HepG2 (cell line): ENCODE results near the gene PRR22. TPM values are rescaled to one million over a fixed set of nuclear protein-coding genes. Genes with fewer than 3 reads are reported as not detected.

ENCODE experiments used
- AKAP8 ChIP-seq: sonication (generic); formaldehyde crosslinking; IDR thresholded peaks from 2 replicates; pipeline ENCODE4 v1.5.1; 2020; ENCODE audit warnings: mild to moderate bottlenecking, missing genetic modification reagents
- ARID2 ChIP-seq: sonication (generic); formaldehyde crosslinking; IDR thresholded peaks from 2 replicates; pipeline ENCODE4 v1.8.1; 2022; ENCODE audit warnings: mild to moderate bottlenecking, missing genetic modification reagents, borderline replicate concordance
- CHD2 ChIP-seq: IDR thresholded peaks from 2 replicates; pipeline ENCODE4 v1.6.1; 2011; ENCODE audit warnings: low read depth, low read length, improper control_type of control experiment
- HOXD1 ChIP-seq: sonication (generic); formaldehyde crosslinking; IDR thresholded peaks from 2 replicates; pipeline ENCODE4 v1.5.0; 2020; ENCODE audit warnings: missing genetic modification reagents
- KDM2A ChIP-seq: sonication (generic); formaldehyde crosslinking; IDR thresholded peaks from 2 replicates; pipeline ENCODE4 v1.4.0; 2020; ENCODE audit warnings: low read depth, missing genetic modification reagents, borderline replicate concordance
- MAF1 ChIP-seq: sonication (generic); formaldehyde crosslinking; IDR thresholded peaks from 2 replicates; pipeline ENCODE4 v1.5.0; 2020; ENCODE audit warnings: missing genetic modification reagents, borderline replicate concordance
- MIER2 ChIP-seq: IDR thresholded peaks from 2 replicates; pipeline ENCODE4 v1.6.1; 2016; ENCODE audit warnings: missing biosample characterization, missing genetic modification reagents
- NPAS2 ChIP-seq: sonication (generic); formaldehyde crosslinking; IDR thresholded peaks from 2 replicates; pipeline ENCODE4 v1.8.0; 2022; ENCODE audit warnings: mild to moderate bottlenecking, missing genetic modification reagents, borderline replicate concordance
- RBM22 ChIP-seq: fragments of 200-400 bp; formaldehyde crosslinking; optimal IDR thresholded peaks from 2 replicates; pipeline ENCODE3; 2017; ENCODE audit warnings: mild to moderate bottlenecking, low read length, moderate library complexity
- TAF1 ChIP-seq: sonication (generic); formaldehyde crosslinking; IDR thresholded peaks from 2 replicates; pipeline ENCODE4 v1.4.0; 2020; ENCODE audit warnings: missing genetic modification reagents
- TBX2 ChIP-seq: sonication (generic); formaldehyde crosslinking; IDR thresholded peaks from 2 replicates; pipeline ENCODE4 v1.5.0; 2020; ENCODE audit warnings: missing genetic modification reagents, mild to moderate bottlenecking, borderline replicate concordance
- TEAD3 ChIP-seq: optimal IDR thresholded peaks from 2 replicates; pipeline ENCODE3; 2016; ENCODE audit warnings: borderline replicate concordance
- ZBTB1 ChIP-seq: sonication (generic); formaldehyde crosslinking; IDR thresholded peaks from 2 replicates; pipeline ENCODE4 v1.4.0; 2020; ENCODE audit warnings: missing genetic modification reagents, borderline replicate concordance
- ZBTB8A ChIP-seq: sonication (generic); formaldehyde crosslinking; IDR thresholded peaks from 2 replicates; pipeline ENCODE4 v1.4.0; 2020; ENCODE audit warnings: mild to moderate bottlenecking, low read depth, missing genetic modification reagents, borderline replicate concordance
- ZNF224 ChIP-seq: sonication (generic); formaldehyde crosslinking; IDR thresholded peaks from 2 replicates; pipeline ENCODE4 v1.5.0; 2020; ENCODE audit warnings: mild to moderate bottlenecking, missing genetic modification reagents
- ZNF451 ChIP-seq: sonication (generic); formaldehyde crosslinking; IDR thresholded peaks from 2 replicates; pipeline ENCODE4 v1.5.0; 2020; ENCODE audit warnings: mild to moderate bottlenecking, missing genetic modification reagents
- ZNF484 ChIP-seq: sonication (generic); formaldehyde crosslinking; IDR thresholded peaks from 2 replicates; pipeline ENCODE4 v1.5.1; 2020; ENCODE audit warnings: mild to moderate bottlenecking, low read depth, missing genetic modification reagents, borderline replicate concordance
- ZNF546 ChIP-seq: sonication (generic); formaldehyde crosslinking; conservative IDR thresholded peaks from 2 replicates; pipeline ENCODE4 v1.8.1; 2023; ENCODE audit warnings: mild to moderate bottlenecking, missing genetic modification reagents
- ZNF577 ChIP-seq: sonication (generic); formaldehyde crosslinking; IDR thresholded peaks from 2 replicates; pipeline ENCODE4 v1.4.0; 2020; ENCODE audit warnings: mild to moderate bottlenecking, low read depth, missing genetic modification reagents, borderline replicate concordance
- ZNF839 ChIP-seq: sonication (generic); formaldehyde crosslinking; IDR thresholded peaks from 2 replicates; pipeline ENCODE4 v1.4.0; 2020; ENCODE audit warnings: missing genetic modification reagents, mild to moderate bottlenecking, borderline replicate concordance
- polyA plus RNA-seq, 8 experiments: library from polyadenylated mRNA; depleted of rRNA in 3 of 8; stranded (reverse) in 7 of 8; unstranded in 1 of 8; fragments of >200 nt; fragmentation: Illumina TruSeq in 4 of 8; extraction: Trizol in 4 of 8; gene quantifications; 2 replicates each; pipeline versions ENCODE4 v1.2.1 to v1.2.3, GENCODE V29; 2011 to 2016; ENCODE audit warnings: low read depth in 4 of 8, missing spikeins in 1 of 8, mixed read lengths in 1 of 8; ENCODE audit not compliant: insufficient read depth in 1 of 8
- total RNA-seq, 5 experiments: library from RNA; depleted of rRNA; stranded (reverse); fragments of >200 nt; fragmentation: Illumina TruSeq; extraction: Trizol; gene quantifications; 2 replicates each; pipeline ENCODE4 v1.2.3, GENCODE V29; 2016; ENCODE audit warnings: low read depth in 1 of 5
- TF ChIP-seq, protein P1 (sequence below): IDR thresholded peaks from 2 replicates; pipeline ENCODE4 v1.6.1; 2016; ENCODE audit warnings: low read depth, borderline replicate concordance
- TF ChIP-seq, protein P2 (sequence below): IDR thresholded peaks from 2 replicates; pipeline ENCODE4 v1.6.1; 2016; ENCODE audit warnings: low read depth, missing genetic modification reagents, missing compliant biosample characterization
- TF ChIP-seq, protein P3 (sequence below): sonication (generic); formaldehyde crosslinking; IDR thresholded peaks from 2 replicates; pipeline ENCODE4 v1.8.0; 2022; ENCODE audit warnings: low read depth, missing genetic modification reagents

PRR22 gene
- total and polyA plus RNA-seq, 2 of the 13 experiments (the other 11 are each of a cell fraction or from before 2014, with no cell fraction given), result 0.84 to 2.3 TPM

DNA sequence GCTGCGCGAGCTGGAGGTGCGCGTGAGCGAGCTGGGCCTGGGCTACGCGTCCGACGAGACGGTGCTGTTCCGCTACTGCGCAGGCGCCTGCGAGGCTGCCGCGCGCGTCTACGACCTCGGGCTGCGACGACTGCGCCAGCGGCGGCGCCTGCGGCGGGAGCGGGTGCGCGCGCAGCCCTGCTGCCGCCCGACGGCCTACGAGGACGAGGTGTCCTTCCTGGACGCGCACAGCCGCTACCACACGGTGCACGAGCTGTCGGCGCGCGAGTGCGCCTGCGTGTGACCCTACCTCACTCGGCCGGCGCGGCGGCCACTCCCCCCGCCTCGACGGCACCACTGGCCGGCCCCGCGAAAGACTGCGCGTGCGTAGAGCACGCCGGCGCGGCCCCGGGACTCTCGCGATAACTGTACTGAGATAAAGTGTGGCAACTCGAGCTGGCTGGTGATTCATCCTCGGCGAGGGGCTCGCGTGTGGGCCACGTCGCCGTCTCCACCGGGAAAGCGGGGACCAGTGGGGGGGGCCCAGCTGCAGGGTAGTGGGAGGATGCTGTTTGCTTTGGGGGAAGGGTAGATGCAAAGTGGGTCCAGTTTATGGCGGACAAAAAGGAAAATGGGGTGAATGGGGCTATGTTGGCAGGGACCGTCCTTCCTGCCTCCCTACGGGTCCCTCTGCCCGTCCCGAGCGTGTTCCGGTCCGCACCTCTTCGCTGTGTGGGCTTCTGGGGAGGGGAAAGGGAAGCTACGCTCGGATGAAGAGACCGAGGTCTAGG is 43.5 kb upstream of the PRR22 start (continued):
- TF ChIP-seq AKAP8 (CRISPR knock-in tag), result peak; percentile 100
- TF ChIP-seq ZNF839 (CRISPR knock-in tag), result 0 out of 2 replicates have a peak, but pooled peaks have one; percentile 66
- TF ChIP-seq ZNF484, result no peak
- peak; percentile 100 for TF ChIP-seq KDM2A (CRISPR knock-in tag)
- TF ChIP-seq NPAS2, result no peak
- peak; percentile 100 for TF ChIP-seq CHD2
- TF ChIP-seq MIER2, result peak; percentile 18; the same call in 1 of the 2 replicates
- TF ChIP-seq, protein P1, sequence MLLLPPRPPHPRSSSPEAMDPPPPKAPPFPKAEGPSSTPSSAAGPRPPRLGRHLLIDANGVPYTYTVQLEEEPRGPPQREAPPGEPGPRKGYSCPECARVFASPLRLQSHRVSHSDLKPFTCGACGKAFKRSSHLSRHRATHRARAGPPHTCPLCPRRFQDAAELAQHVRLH (CRISPR knock-in tag), result peak; percentile 91
- no peak; the same call in 1 of the 2 replicates for TF ChIP-seq ZNF546 (CRISPR knock-in tag)
- peak; percentile 91 for TF ChIP-seq ZNF451 (CRISPR knock-in tag)
- peak; percentile 70 for TF ChIP-seq TEAD3 (CRISPR knock-in tag)
- TF ChIP-seq MAF1 (CRISPR knock-in tag), result no peak
- TF ChIP-seq ZBTB1 (CRISPR knock-in tag), result 0 out of 2 replicates have a peak, but pooled peaks have one; percentile 41
- peak; percentile 94 for TF ChIP-seq ZNF224
- TF ChIP-seq HOXD1 (CRISPR knock-in tag), result 0 out of 2 replicates have a peak, but pooled peaks have one; percentile 18
- peak; percentile 82; the same call in 1 of the 2 replicates for TF ChIP-seq TAF1 (CRISPR knock-in tag)
- TF ChIP-seq, protein P2, sequence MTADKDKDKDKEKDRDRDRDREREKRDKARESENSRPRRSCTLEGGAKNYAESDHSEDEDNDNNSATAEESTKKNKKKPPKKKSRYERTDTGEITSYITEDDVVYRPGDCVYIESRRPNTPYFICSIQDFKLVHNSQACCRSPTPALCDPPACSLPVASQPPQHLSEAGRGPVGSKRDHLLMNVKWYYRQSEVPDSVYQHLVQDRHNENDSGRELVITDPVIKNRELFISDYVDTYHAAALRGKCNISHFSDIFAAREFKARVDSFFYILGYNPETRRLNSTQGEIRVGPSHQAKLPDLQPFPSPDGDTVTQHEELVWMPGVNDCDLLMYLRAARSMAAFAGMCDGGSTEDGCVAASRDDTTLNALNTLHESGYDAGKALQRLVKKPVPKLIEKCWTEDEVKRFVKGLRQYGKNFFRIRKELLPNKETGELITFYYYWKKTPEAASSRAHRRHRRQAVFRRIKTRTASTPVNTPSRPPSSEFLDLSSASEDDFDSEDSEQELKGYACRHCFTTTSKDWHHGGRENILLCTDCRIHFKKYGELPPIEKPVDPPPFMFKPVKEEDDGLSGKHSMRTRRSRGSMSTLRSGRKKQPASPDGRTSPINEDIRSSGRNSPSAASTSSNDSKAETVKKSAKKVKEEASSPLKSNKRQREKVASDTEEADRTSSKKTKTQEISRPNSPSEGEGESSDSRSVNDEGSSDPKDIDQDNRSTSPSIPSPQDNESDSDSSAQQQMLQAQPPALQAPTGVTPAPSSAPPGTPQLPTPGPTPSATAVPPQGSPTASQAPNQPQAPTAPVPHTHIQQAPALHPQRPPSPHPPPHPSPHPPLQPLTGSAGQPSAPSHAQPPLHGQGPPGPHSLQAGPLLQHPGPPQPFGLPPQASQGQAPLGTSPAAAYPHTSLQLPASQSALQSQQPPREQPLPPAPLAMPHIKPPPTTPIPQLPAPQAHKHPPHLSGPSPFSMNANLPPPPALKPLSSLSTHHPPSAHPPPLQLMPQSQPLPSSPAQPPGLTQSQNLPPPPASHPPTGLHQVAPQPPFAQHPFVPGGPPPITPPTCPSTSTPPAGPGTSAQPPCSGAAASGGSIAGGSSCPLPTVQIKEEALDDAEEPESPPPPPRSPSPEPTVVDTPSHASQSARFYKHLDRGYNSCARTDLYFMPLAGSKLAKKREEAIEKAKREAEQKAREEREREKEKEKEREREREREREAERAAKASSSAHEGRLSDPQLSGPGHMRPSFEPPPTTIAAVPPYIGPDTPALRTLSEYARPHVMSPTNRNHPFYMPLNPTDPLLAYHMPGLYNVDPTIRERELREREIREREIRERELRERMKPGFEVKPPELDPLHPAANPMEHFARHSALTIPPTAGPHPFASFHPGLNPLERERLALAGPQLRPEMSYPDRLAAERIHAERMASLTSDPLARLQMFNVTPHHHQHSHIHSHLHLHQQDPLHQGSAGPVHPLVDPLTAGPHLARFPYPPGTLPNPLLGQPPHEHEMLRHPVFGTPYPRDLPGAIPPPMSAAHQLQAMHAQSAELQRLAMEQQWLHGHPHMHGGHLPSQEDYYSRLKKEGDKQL (CRISPR knock-in tag), result peak; percentile 36; the same call in 1 of the 2 replicates
- TF ChIP-seq ZNF577 (CRISPR knock-in tag), result no peak
- TF ChIP-seq ZBTB8A (CRISPR knock-in tag), result no peak
- TF ChIP-seq ARID2 (CRISPR knock-in tag), result no peak
- peak; percentile 94 for TF ChIP-seq TBX2 (CRISPR knock-in tag)
- peak; percentile 85 for TF ChIP-seq RBM22
- TF ChIP-seq, protein P3, sequence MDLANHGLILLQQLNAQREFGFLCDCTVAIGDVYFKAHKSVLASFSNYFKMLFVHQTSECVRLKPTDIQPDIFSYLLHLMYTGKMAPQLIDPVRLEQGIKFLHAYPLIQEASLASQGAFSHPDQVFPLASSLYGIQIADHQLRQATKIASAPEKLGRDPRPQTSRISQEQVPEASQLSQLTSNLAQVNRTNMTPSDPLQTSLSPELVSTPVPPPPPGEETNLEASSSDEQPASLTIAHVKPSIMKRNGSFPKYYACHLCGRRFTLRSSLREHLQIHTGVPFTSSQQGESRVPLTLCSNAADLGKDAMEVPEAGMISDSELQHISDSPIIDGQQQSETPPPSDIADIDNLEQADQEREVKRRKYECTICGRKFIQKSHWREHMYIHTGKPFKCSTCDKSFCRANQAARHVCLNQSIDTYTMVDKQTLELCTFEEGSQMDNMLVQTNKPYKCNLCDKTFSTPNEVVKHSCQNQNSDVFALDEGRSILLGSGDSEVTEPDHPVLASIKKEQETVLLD (CRISPR knock-in tag), result peak; percentile 91
